Muscle of back (tissue), 11 donors: ENCODE results near the gene SHD. TPM values are rescaled to one million over a fixed set of nuclear protein-coding genes. Genes with fewer than 3 reads are reported as not detected.
"Not testable (repeated sequence)": the region's sequence is repeated elsewhere in the genome, so short reads cannot be mapped to it uniquely, and the experiment has no call there.

Source experiments
- DNase-seq, 3 donors: peaks; one replicate each; pipeline versions ENCODE4 v3.0.0 to v3.0.0-alpha.2; 2013
- polyA plus RNA-seq, 10 donors: library from polyadenylated mRNA; unstranded; fragments of 120-200 nt; gene quantifications; one replicate each; pipeline ENCODE4 v1.2.1, GENCODE V29; 2013; ENCODE audit not compliant: insufficient read length in 10 of 10

SHD gene
- polyA plus RNA-seq, 10 donors = 54.4 to 115 (median 82.2) TPM

DNA sequence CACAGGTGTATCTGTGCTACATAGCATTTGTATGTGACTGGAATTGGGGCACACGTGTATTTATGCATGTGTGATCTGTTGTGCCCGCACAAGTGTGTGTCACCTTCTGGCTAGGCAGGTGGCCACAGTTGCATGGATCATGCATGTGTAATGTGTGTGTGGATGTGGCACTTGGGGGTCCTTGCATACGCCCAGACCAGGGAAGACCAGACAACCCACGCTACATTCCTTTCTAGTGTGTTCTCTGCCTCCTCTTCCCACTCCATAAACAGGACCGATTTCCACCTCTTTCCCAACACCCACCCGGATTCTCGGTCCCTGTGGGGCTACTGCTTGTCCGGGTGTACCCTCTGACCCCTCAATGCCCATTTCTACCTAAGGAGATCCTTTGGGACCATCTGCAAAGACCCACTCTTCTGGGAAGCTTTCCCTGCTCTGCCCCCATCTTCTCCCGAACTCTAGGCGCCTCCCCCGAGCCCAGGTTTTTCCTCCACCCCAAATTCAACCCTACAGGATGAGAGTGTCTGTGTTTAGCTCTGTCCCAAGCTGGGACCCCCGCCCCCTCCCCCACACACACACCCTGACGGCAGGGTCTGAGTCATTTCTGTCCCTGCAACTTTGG, 47.3 kb downstream of the SHD start:
- no peak for DNase-seq

DNA sequence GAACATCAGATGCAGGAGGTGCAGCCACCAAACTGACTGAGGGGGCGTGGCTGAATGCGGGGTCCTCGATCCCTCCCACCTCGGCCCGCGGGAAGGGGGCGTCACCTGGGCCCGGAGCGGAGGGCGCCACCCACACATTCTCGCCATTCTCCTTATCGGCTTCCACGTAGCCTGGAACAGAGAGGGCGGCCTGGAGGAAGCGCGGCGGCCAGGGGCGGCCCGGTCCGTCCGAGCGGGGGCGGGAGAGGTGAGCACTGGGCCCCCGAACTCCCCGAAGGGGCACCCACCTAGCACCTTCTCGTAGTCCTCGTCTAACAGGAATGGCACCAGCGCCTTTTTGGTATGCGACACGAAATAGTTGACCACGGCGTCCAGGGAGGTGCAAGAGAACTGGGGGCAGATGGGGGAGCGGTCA, 47.8 kb downstream of the SHD start:
- no peak for DNase-seq

DNA sequence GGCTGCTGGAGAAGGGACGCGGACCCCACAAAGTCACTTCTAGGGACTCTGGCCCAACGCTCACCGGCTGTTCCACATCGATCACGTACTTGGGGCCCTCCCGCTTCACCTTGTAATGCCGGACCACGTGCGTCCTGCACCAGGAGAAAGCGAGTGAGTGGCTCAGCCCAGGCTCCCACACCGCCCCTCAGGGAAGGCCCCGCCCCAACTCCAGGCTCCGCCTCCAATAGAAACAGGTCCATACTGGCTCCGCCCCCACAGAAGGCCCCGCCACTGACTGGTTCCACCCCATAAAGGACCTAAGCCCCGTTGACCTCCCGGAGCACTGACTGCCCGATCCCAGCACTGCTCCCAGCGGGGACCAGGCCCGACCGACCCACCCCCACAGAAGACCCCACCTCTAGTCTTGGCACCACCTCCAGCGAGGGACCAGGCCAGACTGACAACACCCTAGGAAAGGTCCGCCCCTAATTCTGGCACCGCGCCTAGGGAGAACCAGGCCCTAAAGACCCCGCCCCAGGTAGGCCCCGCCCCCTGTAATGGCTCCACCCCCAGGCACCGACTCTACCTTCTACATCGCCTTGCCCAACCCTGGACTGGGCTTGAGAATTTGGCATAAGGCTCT, 48.3 kb downstream of the SHD start:
- DNase-seq = peak; percentile 30 to 71 (median 34)

DNA sequence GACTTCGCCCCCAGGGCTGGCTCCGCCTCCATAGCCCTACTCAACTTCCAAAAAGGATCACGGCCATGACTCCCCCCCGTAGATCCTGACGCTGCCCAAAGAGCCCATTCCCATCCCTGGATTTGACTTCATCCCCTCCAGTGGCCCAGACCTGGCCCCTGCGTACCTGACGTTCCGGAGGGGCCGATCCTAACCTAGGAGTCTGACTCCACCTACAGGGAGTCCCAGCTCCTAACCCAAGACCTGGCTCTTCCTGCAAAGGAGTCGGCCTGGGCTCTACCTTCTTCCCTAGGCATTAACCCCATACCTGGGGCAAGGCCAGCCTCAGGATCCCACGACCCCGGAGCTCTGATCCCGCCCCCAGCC, 48.8 kb downstream of the SHD start:
- no peak for DNase-seq

DNA sequence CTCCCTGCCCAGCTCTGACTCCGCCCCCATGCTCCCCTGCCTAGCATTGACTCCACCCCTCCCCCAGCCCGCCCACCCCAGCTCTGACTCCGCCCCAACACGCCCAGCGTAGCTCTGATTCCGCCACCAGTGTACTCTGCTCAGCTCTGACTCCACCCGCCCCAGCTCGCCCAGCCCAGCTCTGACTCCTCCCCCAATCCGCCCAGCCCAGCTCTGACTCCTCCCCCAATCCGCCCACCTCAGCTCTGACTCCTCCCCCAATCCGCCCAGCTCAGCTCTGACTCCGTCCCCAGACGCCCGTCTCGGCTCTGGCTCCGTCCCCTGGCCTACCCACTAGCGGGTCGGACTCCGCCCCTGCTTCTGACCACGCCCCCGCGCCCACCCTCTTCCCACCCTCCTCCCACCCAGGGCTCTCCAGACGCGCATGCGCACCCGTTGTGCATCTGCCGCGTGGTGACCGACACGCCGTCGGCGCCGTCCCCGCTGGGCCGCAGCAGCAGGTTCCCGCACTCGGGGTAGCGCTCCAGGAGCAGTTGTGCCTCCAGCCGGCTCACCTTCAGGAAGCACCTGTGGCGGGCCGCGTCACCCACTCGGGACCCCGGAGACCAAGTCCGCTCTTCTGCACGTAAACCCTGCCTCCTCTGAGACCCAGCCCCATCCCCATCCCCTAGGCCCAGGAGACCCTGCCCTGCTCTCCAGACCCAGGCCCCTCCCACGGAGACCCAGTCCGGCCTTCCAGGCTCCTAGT, 49.4 kb downstream of the SHD start:
- peak; percentile 92 to 98 (median 94) for DNase-seq

DNA sequence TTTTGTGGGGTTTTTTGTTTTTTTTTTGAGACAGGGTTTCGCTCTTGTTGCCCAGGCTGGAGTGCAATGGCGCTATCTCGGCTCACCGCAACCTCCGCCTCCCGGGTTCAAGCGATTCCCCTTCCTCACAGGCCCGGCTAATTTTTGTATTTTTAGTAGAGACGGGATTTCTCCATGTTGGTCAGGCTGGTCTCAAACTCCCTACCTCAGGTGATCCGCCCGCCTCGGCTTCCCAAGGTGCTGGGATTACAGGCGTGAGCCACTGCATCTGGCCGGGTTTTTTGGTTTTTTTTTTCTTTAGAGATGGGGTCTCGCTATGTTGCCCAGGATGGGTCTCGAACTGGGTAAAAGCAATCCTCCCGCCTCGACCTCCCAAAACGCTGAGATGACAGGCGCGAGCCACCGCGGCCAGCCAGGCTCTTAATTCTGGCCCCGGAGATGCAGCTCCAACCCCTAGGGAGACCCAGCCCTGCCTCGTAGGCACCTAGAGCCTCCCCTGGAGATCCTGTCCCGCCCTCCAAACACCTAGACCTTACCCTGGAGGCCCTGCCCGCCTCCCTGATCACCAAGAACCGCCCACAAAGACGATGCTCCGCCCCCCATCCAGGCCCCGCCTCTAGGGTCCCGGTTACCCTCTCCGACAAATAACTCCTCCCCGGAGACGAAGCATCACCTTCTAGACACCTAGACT, 50.1 kb downstream of the SHD start:
- not testable (repeated sequence) for DNase-seq

DNA sequence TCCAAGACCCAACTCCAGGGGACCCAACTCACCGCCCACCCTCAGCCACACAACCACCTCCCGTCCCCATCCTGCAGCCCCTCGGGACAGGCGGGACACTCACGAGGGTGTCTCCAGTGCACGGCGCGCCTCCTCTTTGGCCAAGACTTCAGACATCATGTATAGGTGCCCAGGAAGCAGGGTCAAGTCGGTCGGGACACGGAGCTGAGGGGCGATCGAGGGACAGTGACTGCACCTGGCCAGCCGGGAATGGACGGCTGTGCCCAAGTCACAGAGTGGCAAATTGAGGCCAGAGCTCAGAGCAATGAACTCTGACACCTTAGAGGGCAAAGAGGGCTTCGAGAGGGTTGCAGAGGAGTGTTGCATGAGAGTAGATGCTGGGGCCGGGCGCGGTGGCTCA, 50.8 kb downstream of the SHD start:
- no peak for DNase-seq

DNA sequence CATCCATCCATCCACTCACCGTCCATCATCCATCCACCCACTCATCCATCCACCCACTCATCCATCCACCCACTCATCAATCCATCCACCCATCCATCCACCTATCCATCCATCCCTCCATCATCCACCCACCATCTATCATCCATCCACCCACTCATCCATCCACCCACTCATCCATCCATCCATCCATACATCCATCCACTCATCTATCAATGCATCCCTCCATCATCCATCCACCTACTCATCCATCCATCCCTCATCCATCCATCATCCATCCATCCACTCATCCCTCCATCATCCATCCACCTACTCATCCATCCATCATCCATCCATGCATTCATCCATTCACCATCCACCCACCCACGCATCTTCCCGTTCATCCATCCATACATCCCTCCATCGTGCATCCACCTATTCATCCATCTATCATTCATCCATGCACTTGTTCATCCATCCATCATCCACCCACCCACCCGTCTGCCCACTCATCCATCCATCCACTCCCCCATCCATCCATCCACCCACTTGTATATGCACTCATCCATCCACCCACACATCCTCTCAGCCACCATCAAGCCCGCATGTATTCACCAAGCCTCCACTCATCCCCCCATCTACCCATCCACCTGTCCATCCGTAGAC, 56.0 kb downstream of the SHD start:
- no peak for DNase-seq

DNA sequence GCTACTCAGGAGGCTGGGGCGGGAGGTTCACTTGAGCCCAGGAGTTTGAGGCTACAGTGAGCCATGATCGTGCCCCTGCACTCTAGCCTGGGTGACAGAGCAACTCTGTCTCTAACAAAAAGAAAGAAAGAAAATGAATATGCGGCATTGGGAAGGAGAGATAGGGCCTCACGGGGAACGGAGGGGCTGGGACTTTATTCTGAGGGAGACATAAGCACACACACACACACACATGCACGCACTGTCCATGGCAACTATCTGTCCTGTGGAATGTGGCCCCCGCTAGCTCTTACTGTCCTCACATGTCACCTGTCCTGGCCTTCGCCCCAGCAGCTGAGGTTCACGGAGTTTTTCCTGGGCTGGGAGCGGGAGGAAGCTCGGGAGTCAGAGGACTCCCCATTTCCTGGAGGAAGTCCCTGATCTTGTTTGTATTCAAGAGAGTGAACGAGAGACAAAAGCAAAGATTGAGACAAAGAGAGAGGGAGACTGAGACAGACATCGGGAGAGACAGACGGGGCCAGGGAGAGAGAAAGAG, 58.9 kb downstream of the SHD start:
- peak in 1 of 3 donors; percentile 68 for DNase-seq

DNA sequence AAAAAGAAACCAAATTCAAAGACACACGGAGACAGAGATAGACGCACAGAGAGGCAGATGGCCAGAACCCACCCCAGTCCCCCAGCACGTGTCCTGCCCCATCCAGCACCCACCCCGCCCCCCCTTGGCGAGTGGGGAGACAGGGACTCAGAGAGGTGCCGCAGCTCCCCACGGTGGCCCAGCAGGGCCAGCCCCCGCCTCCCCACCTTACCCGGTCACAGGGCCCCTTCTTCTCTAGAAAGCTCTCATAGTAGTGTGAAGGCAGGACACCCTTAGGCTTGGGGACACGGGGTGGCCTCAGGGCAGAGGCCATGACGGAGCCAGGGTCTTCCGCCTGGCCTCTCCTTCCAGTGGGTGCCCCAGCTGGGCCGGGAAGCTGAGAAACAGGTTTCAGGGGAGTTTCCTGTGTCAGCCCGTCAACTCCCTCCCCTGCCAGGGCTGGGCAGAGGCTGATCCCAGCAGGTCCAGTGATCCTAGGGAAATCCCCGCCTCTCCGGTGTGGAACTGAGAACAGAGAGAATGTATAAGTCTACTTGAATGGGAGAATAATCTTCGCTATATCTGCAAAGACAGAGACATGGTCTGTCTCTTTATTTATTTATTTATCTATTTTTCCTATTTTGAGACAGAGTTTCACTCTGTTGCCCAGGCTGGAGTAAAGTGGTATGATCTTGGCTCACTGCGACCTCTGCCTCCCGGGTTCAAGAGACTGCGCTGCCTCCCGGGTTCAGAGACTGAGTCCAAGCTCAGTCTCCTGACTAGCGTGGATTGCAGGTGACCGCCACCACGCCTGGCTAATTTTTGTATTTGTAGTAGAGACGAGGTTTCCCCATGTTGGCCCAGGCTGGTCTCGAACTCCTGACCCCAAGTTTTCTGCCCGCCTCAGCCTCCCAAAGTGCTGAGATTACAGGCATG, 59.6 kb downstream of the SHD start, which contains the start of gene STAP2:
STAP2 (minus strand) TSS at position 387 of the 915 bp plus-strand sequence; CDS start at position 313, 74 bp downstream.
- DNase-seq = peak in 1 of 3 donors; percentile 47

Other genes starting within 250 kb of the SHD start
- 1 to 10 TPM; 5.4 to 9.0 (median 8.0) TPM for gene ZBTB7A, start 212.4 kb upstream of the SHD start, polyA plus RNA-seq
- 100 to 1,000 TPM in 8 of 10 donors, 10 to 100 TPM in 2; 84.4 to 117 (median 107) TPM for gene MAP2K2, start 155.1 kb upstream of the SHD start, polyA plus RNA-seq
- gene CREB3L3, start 125.6 kb upstream of the SHD start, polyA plus RNA-seq = under 1 TPM in 1 of 10 donors, not detected in 9; 0.07 TPM
- gene SIRT6, start 96.7 kb upstream of the SHD start, polyA plus RNA-seq = 10 to 100 TPM in 7 of 10 donors, 1 to 10 TPM in 3; 7.6 to 16.1 (median 11.0) TPM
- gene ANKRD24, start 96.6 kb upstream of the SHD start, polyA plus RNA-seq = 1 to 10 TPM in 5 of 10 donors, under 1 TPM in 5; 0.41 to 1.9 (median 1.1) TPM
- under 1 TPM; 0.40 to 0.98 (median 0.70) TPM for gene EBI3, start 49.7 kb upstream of the SHD start, polyA plus RNA-seq
- gene YJU2, start 32.2 kb upstream of the SHD start, polyA plus RNA-seq = 10 to 100 TPM; 10.7 to 15.5 (median 12.0) TPM
- 1 to 10 TPM in 2 of 10 donors, under 1 TPM in 8; 0.28 to 1.3 (median 0.44) TPM for gene TMIGD2, start 23.1 kb downstream of the SHD start, polyA plus RNA-seq
- 1 to 10 TPM; 1.1 to 4.5 (median 2.0) TPM for gene FSD1, start 25.3 kb downstream of the SHD start, polyA plus RNA-seq
- 10 to 100 TPM in 1 of 10 donors, 1 to 10 TPM in 9; 4.4 to 13.8 (median 4.8) TPM for gene STAP2, start 59.6 kb downstream of the SHD start, polyA plus RNA-seq
- gene MPND, start 64.3 kb downstream of the SHD start, polyA plus RNA-seq = 10 to 100 TPM; 10.9 to 15.9 (median 14.6) TPM
- 10 to 100 TPM; 45.0 to 80.2 (median 56.5) TPM for gene SH3GL1, start 121.3 kb downstream of the SHD start, polyA plus RNA-seq
- 10 to 100 TPM in 8 of 10 donors, 1 to 10 TPM in 2; 8.2 to 17.3 (median 12.3) TPM for gene CHAF1A, start 123.4 kb downstream of the SHD start, polyA plus RNA-seq
- 100 to 1,000 TPM in 1 of 10 donors, 10 to 100 TPM in 9; 65.4 to 103 (median 90.2) TPM for gene UBXN6, start 178.5 kb downstream of the SHD start, polyA plus RNA-seq
- 10 to 100 TPM; 47.3 to 91.9 (median 57.4) TPM for gene HDGFL2, start 193.0 kb downstream of the SHD start, polyA plus RNA-seq
- gene PLIN4, start 239.2 kb downstream of the SHD start, polyA plus RNA-seq = 1 to 10 TPM in 9 of 10 donors, under 1 TPM in 1; 0.68 to 9.4 (median 4.6) TPM